Activated effector memory CD4-positive, alpha-beta T cell treated with Interleukin-2 at 50 U/mL for 16 hours (primary cell): ENCODE results near the gene EVA1A.
"Not testable (repeated sequence)": the region's sequence is repeated elsewhere in the genome, so short reads cannot be mapped to it uniquely, and the experiment has no call there.

Experiments used
- DNase-seq: peaks from one replicate; pipeline ENCODE4 v3.0.0-alpha.2; 2020

EVA1A gene

DNA sequence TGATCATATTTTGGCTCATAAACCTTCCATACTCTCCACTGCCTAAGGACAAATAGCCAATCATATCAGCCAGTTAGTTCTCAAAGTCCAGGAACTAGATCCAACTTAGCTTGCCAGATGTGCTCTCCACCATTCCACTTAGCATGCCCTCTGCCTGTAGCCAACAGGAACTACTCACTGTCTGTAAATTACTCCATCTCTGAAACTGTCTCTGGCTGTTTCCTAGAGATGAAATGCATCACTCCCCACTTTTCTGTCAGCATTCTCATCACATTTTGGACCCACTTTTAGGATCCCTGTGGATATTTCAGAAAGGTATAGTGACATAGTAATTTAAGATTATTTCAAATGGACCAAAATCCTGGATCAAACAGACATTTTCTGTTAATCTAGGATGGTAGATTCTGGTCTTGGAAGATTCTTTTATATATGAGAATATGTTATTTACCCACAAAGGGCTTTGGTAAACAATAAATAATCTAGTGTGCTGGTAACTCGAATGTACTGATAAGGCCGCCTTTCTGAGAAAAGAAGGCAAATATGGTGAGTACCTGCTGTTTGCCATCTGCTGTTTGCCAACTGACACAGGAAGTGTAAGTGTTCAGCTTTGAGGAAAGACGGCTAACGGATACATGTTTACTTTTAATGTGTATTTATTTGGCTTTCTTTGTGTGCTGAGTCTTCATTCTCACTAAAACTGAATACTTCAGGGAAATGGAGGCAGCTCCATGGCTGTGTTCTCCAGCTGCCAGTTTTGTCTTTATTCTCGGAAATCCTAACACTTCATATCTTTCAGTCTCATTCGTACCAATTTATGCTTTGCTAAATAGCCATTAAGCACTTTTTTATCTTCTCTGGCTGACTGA lies 79.5 kb downstream of the EVA1A start:
- no peak for DNase-seq

- not testable (repeated sequence) for DNase-seq
These were observed 83.0 kb downstream of the EVA1A start for GRCh38 chr2:75477696-75478095.

- DNase-seq: no peak
These were observed 84.0 kb downstream of the EVA1A start for GRCh38 chr2:75476761-75477160.

- no peak for DNase-seq
These were observed 84.8 kb downstream of the EVA1A start for GRCh38 chr2:75475976-75476375.

DNA sequence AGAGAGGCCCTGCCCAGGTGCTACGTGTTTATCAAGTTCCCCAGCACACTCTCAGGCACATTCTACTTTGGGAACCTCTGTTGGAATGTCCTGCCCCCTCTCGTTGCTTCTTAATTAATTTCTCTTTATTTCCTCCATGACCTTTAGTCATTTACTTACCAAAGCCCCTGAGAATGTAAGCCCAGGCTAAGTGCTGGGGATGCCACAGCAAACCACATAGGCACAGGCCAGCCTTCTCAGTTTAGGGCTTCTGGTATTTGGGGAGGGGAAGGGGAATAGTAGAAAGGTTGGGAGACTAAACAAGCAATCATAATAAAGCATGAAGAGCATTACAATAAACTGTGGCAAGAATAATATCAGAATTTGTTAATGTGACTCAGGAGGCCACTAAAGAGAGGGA lies 85.7 kb downstream of the EVA1A start:
- DNase-seq: no peak

GRCh38 chr2:75474115-75474514 lies 86.6 kb downstream of the EVA1A start:
- DNase-seq: no peak

DNA sequence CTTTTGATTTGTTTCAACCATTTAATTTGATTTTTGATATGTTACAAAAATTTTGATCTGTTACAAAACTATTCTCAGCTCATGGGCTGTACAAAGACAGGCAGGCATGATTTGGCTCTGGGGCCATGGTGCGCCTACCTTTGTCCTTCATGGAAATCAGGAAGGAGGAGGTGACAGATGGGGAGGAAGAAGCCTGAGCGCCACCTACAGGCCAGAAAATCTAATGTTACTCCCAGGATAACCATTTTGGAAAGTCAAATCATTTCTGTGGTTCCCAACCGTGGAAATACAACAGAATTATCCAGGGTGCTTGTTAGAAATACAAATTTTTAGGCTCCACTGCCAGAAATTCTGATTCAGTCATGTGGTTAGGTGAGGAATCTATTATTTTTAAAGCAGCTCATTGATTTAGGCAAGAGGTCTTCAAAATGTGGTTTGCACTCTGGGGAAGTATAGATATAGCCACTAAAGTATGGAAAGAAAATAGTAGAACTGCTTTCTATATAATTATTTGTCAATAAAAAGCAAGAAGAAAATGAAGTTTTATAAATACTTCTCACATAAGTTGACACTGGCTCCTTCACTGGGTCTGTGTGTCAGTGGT lies 93.9 kb downstream of the EVA1A start:
- DNase-seq: no peak

DNA sequence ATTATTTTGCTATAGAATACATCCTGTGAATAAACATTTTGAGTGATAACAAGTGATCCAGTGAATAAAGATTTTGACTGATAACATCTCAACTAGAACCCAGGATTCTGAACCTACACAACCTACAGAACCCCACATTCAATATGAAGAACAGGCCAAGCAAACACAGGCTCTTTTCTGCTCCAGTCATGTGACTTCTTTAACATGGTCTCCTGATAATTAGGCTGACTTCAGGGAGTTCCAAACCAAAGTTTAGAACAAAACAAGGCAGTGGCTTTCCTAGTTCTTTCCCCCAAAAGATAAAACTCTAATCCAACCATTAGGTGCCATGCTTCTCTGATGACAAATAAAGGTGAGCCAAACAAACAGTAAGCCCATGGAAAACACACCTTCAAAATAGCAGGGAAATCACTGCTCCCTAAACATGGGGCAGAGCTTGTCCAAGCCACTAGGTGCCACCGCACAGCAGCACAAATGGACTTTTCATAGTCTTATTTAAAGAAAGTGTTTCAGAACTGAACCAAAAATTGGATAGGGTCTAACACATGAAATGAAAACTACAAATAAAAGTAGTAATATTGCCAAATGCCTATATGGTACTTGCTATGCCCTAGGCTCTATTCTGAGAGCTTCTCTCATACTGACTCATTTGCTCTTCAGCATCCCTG lies 95.3 kb downstream of the EVA1A start:
- no peak for DNase-seq

DNA sequence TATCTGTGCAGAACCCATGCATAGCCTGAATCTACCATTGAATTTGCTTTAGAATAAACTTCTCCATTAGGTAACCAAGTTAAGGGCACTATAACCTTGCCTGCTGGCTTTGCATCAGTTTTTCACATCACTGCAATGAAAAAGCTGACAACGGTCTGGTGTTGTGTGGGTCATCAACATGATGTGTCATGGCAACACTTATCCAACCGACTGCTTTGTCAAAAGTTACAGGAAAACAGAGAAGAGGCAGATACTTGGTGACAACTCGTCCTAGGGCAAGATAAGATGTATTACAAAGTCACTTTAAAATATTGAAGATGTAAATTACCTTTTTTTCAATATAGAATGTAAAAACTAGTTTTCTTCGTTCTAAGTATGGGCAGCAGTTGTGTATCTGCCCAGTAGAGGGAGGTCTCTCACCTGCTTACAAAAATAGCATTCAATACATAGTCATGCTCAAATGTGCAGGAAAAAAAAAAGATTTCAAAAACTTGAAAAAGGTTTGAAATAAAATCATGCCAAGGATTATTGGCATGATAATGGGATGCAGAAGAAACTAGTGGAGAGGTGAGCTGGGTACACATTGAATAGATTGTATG lies 96.3 kb downstream of the EVA1A start:
- no peak for DNase-seq

GRCh38 chr2:75462721-75463120 lies 98.0 kb downstream of the EVA1A start:
- no peak for DNase-seq

DNA sequence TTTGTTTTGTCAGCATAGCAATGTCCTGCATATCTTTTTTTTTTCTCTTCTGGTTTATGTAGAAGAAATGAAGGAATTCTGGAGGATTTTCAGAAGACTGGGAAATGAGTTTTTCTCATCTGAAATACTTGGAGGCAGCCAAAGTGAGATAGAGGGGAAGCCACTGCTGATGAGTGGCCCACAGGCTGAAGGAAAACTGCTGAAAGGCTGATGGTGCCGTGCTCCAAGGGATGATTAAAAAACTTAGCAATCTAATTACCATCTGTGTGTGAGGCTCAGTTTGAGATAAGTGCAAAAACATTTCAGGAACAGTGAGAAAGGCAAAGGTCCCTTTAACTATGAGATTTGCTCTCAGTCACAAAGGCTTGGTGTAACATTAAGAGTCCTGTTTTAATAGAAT lies 98.5 kb downstream of the EVA1A start:
- no peak for DNase-seq

- no peak for DNase-seq
These were observed 100.1 kb downstream of the EVA1A start for GRCh38 chr2:75460630-75461029.

GRCh38 chr2:75459565-75460310 lies 101.0 kb downstream of the EVA1A start:
- DNase-seq: no peak

DNA sequence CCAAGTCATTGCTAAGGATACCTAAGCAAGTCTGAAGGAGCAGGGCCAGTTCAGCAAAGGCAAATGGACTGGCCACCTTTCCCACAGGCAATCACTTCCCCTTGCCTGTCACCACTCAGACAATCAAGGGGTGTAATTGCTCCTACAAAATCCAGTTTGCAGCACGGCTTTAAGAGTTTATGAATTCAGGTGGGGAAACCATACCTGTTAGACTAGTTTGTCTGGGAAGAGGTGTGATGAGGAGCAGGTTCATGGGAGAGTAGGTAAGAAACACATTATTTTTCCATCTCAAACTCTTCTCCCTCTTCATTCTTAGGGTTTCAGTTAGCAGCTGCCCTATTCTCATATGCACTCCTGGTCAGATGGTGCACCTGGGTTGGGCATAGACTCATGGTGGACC lies 102.5 kb downstream of the EVA1A start:
- no peak for DNase-seq

DNA sequence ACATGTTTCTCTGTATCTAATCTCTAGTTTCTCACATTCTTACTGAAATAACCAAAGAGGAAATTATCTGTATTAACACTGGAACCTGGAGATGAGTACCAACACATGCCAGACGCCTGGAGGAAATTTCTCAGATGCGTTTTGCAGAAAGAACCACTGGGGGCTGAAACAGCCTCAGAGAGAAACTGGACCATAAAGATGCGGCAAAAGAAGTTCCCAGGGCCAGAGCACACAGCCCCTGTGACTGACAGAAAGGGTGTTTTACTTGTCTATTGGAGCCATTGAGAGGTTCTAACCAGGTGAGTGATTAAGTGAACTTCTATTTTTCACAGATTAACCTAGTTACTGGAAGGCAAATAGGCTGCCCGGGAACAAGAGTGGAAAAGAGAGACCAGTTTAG lies 103.9 kb downstream of the EVA1A start:
- no peak for DNase-seq

DNA sequence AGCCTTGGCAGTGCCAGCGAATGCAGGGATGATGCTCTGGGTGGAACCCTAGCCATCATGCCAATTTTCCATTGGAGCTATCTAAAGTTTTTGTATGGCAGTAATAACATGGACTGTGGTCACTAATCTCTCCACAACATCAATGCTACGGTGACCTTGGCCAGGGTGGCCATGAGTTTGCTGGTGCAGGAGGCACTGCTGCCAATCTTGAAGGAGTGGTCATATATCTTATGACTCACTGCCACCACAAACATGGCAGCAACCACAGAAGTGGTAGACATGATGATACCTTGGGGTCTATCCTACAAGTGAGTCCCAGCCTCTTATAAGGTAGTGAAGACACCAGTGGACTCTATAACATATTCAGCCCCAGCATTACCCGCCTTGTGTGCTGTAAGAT lies 104.6 kb downstream of the EVA1A start:
- DNase-seq: no peak

- DNase-seq: no peak
These were observed 106.5 kb downstream of the EVA1A start for GRCh38 chr2:75454241-75454620.

- DNase-seq: no peak
These were observed 107.1 kb downstream of the EVA1A start for GRCh38 chr2:75453384-75454240.

DNA sequence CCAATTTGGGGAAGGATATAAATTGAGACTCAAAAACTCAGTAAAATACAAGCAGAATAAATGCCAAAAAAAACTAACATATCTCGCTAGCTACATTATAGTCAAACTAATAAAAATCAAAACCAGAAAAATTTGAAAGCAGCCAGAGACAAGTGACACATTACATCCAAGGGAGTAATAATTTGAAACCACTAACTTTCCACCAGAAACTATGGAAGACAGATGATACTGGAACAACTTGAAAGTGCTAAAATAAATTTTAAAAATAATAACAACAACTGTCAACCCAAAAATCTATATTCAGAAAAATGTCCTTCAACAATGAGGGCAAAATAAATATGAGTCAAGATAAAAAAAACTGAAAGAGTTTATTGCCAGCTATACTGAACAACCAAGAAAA lies 110.7 kb downstream of the EVA1A start:
- DNase-seq: no peak

DNA sequence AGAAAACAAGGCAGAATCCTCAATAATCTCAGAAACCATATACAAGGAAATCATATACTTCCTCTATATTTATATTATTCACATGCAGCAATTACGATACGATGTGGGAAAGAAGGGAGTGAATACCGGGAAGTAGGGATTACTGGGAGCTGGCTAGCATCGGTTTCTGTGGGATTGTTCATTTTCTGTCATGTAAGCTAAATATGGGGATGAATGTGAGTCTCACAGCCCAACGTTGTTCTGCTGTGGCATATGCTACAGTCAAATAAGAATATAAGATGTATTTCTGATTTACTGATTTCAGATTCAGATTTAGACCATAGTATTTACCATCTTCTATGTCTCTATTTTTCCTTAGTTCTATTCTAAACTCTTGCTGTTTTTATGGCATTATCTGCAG lies 113.6 kb downstream of the EVA1A start:
- DNase-seq: no peak
